ENCODE measurements around the gene LIX1L.
"Not testable (repeated sequence)": the region's sequence is repeated elsewhere in the genome, so short reads cannot be mapped to it uniquely, and the experiment has no call there.

The LIX1L gene

DNA sequence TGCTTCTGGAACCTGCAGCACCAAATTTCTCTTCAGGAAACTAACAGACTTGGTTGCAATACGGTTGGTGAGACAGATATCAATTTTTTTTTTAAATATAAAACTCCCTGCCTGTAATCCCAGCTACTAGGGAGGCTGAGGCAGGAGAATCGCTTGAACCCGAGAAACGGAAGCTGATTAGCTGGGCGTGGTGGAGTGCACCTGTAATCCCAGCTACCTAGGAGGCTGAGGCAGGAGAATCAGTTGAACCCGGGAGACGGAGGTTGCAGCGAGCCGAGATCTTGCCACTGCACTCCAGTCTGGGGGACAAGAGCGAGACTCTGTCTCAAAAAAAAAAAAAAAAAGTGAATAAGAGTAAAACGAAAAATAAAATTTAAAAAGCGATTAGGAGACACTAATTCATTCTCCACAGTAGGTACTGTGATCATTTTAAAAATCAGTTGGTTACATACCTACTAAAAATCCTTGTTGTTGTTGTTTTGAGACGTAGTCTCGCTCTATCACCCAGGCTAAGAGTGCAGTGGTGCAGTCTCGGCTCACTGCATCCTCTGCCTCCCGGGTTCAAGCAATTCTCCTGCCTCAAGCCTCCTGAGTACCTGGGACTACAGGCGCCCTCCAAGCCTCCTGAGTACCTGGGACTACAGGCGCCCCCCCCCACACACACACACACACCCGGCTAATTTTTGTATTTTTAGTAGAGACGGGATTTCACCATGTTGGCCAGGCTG is 29.7 kb downstream of the LIX1L start:
- no peak for DNase-seq

DNA sequence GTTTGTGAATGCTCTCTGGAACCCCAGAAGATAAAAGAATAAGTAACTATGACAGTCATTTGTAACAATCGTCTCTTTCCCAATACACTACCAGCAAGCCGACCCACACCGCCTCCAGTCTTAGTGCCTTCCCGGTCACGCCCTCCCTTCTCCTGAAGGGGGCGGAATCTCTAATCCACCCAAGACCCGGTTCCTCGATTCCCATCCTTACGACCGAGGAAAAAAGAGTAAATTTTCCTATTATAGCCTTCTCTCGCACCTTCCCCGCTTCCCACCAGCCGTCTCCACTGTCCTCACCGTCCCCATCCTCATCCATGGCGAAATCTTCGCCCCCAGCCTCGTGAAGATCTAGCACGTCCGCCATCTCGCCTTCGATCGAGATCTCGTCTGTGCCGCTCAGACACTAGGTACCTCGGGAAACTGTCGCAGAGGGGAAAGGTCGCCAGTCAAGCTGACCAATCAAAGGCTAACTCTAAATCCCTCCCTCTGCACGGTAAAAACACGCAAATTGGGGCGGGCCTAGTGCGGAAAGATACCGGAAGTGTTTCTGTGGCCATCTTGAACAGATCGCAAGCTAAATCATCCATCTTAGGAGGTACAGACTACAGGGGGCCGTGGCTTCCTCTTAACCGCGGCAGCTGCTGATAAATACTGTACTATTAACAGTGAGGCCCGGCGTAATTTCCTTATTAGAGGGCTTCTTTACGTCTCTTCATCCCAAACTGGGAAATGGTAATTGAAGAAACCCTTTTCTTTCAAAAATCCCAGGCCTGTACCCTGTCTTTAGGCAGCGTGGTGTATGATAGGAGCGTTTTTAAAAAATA is 30.5 kb downstream of the LIX1L start, which contains the start of gene RBM8A:
Gene RBM8A (minus strand): TSS at position 422 of the 824 bp plus-strand sequence. CDS start 58 bp downstream, at position 364.
- DNase-seq: peak; percentile 100

DNA sequence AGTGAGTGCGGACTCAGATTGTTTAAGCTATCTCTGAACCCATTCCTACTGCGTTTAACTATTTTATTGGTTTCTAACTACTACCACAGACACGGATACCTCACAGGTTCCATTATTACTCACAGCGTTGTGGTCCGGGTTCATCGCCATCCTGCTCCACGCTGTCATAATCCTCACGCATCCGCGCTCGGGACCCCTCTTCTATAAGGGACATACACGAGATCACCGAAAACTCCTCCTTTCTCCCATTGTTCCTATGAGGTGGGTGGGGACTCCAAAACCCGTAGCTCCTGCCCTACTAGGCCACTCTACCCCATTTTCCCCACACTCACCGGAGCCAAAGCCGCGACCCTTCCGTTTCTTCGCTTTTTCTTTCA is 31.1 kb downstream of the LIX1L start:
- no peak for DNase-seq

DNA sequence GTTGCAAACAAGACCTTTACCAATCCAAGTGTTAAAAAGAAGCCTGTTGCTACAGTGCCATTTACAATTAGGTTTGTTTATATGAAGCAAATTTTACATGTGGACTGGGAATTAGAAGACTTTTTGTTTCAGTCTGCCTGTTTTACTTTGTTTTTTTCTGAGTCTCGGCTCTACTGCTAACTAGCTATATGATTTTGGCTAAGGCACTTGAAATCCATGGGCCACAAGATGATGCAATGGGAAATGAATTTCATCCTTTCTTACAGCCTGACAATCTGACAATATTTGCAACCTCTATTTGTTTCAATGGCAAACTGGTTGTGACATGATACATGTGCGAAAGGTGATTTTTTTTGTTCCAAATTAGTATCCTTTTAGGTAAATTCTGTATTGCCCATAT is 35.6 kb downstream of the LIX1L start:
- DNase-seq: no peak

DNA sequence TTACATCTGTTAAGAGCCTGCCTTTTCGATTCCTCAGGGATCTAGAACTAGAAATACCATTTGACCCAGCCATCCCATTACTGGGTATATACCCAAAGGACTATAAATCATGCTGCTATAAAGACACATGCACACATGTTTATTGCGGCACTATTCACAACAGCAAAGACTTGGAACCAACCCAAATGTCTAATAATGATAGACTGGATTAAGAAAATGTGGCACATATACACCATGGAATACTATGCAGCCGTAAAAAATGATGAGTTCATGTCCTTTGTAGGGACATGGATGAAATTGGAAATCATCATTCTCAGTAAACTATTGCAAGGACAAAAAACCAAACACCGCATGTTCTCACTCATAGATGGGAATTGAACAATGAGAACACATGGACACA is 37.5 kb downstream of the LIX1L start:
- not testable (repeated sequence) for DNase-seq

DNA sequence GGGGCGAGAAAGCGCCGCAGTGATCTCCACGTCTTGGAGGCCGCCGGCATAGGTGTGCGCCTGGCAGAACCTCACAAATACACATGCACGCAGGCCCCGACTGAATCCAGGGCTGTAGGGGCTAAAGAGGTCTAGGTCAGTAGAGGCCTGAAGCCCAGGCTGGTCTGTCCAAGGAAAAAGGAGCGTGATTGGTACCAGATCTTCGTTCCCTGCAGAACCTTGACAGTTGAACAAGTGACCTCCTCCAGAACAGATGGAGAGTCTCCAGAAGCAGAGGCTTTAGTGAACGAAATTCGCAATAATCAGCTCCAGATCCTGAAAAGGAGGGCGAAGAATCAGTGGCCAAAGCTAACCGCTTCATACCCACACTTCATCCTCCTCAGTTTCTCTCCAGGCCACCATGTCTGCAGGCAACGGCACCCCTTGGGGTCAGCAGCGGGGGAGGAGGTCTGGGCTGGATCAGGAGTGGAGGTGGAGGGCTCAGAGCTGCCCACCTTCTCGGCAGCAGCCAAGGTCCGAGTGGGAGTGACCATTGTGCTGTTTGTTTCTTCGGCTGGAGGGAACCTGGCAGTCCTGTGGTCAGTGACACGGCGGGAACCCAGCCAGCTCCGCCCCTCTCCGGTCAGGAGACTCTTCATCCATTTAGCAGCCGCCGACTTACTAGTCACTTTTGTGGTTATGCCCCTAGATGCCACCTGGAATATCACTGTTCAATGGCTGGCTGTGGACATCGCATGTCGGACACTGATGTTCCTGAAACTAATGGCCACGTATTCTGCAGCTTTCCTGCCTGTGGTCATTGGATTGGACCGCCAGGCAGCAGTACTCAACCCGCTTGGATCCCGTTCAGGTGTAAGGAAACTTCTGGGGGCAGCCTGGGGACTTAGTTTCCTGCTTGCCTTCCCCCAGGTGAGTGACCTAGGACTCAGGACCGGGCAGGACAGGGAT is 38.6 kb downstream of the LIX1L start:
- DNase-seq: no peak

DNA sequence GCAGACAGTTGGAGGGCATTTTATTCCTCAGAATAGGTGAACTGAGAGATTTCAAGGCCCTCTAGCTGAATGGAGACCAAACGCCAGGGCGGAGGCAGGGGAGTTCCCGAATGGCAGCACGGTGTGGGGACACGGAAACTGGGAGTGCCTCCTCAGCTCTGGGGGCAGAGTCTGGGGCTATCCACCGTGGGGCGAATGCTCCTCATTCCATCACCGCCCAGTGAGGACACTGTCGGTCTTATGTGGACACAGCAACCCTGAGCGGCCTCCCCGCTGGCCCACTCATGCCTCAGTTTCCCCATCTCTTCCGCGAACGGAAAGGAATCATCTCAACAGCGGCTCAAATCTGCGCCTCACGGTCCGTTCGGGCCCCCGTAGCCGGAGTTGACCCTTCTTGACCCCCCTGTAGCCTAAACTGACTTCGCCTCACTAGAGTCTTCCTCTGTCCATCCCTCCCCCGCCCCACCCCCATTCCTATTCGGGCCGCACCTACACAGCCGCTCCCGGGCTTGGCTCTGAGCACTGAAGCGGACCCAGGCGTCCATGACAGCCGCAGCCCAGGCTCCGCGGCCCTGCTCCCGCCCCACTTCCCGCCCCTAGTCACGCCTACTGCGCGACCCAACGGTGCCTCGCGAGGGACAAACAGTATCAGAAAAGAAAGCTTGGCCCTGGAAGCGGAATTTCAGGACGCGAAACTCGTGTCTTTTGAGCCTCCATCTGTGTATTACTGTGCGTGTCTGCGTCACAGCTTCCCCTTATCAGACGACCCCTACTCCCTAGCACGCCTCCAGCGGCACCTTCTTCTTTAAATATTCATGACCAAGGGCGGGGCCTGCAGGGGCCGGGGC is 39.4 kb downstream of the LIX1L start, which contains the start of gene PEX11B:
Gene PEX11B (minus strand): TSS at position 574 of the 848 bp plus-strand sequence. CDS start 29 bp downstream, at position 545.
- DNase-seq: peak; percentile 59

DNA sequence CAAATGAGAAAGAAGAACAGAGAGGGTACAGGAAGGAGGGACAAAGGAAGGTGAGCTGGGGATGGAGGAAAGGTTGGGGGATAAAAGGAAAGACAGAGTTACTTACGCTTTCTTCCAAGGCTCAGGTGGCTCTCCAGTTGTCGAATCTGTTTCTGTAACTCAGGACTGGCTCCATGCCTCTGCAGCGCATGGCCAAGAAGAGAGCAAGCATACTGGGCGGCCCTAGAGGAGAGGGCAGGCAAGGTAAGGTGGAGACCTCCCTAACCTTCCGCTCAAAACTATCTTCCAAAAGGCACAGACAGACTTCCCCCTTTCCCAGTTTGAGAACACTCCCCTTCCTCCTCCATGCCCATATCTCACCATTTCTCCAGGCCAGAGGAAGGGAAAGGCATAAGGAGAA is 40.2 kb downstream of the LIX1L start:
- DNase-seq: no peak

DNA sequence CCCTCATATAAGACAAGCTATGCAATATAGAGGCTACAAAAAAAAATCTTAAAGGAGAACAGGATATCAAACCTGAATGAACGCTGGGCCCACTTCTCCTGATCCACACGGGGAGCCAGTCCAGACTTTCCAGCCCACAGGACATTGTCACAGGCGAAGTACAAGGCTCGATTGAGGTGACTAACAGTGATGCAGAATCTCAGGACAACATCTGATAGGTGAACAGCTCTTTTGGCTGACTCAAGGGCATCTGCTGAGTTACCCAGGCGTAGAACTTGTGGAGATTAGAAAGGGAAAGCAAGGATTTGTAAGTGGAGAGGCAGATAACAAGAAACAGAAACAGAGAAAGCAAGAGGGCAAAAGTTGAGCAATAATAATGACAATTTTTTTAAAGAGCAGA is 41.1 kb downstream of the LIX1L start:
- no peak for DNase-seq

DNA sequence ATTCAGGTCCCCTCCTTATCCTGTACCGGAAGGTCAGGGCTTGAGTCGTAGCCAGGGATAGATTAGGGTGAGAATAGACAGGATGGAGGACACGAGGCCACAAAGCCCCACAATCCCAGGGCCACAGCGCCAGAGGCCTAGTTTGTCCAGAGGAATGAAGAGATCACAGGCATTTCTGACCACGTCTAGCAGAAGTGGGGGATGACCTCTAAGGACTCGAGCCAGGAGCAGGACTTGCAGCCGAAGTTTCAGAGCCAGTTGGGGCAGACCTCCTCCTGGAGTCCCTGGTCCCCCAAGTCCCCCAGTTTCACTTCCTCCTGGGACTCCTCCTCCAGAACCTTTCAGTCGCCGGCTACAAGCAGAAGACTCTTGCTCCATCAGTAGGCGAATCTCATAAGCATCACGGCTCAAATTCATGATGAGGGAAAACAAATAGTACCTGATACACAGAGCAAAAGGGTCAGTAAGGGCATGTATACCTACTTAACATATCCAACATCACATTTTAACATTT is 45.6 kb downstream of the LIX1L start:
- no peak for DNase-seq

DNA sequence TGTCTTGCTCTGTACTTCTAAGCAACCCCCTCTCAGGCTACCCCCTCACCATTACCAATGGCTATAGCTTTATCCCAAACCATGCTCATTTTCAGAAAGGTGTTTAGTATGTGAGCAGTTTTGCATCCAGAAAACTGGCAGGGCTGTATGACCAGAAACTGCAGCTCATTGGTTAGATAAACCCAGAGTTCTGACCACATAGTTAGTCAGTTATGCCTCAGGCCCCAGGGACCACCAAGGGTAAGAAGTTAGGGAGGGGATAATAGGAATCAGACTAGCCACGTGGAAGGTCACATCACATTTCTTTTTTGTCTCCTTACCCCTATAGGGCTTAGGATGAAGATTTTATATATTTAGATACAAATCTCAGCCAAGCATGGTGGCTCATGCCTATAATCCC is 49.2 kb downstream of the LIX1L start:
- no peak for DNase-seq

DNA sequence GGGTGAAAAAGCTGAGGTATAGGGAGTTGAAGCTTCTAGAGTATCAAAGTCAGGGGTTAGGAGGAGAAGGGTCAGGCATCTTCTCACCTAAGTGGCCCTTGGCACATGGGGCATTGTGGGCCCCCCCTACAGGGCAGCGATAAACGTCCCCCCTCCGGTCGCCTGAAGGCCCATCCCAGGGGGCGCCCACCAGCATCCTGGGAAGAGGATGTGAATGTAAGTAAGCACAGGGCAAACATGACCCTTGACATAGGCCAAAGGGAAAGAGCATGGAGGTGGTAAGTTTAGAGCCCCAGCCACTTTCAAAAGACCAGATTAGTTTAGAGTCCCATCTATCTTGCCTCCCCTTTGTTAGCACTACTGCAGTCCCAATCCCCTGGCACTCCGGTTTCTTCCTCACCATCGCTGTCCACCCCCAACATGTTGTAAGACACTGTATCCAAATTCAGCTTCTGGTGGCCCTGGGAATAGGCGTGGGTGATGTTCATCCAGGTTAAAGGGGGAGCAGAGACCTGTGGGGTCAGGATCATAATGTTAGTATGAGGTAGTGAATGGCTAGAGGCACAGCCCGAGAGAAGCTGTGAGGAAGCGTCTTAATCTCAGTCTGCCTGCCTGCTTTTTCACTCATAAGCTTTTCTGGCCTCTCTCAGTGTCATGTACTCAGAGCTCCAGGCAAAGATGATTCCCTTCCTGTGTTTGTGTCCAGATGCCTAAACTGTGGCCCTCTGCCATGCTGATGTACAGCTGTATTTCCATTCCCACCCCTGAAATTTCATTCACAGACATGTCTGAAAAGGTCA is 50.7 kb downstream of the LIX1L start:
- no peak for DNase-seq

DNA sequence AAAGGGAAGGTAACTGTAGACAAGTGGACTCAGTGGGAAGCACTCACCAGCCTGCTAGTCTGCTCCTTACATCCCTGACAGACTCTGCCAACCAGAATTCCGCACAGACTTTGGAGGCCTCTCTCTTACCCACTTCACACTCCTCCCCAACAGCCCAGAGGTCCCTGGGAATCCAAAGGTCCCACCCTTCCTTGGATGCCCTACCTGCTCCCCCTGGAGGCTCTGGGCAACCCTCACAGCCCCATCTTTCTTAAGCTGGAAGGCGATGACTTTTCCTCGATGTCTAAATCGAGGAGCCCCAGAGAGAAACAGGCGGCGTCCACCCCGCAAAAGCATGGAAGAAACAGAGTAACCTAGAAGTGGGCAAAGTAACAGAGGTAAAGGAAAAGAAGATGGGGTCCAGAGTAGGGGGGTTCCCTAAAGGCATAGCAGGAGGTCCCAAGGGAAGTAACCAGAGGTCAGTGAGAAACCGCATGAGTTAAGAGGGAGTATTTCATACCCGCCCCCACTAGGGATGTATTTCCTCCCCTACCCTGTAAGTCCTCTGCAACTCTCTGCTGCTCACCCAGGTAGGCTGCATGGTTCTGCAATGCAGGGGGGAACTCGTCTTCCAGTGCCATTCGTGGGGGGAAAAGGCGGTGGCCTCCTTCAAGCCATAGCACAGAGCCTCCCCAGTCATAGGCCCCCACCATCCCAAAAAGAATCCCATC is 56.4 kb downstream of the LIX1L start:
- DNase-seq: no peak

DNA sequence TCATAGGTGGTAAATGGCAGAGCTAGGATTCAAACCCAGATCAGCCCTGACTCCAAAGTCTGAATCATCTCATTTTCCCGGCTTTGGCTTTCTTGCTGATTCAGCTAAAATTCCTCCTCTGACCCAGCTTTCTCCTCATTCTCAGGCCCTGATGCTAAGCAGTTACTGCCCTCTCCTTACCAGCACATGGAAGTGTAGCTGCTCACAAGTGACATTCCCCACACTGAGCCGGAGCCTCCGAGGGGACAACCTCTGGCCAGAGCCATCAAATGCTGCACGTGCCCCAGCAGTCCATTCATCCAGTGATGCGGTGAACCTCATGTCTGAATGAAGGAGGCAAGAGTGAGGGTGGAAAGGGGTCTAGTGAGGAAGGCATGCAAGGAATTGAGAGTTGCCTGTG is 59.1 kb downstream of the LIX1L start:
- no peak for DNase-seq

DNA sequence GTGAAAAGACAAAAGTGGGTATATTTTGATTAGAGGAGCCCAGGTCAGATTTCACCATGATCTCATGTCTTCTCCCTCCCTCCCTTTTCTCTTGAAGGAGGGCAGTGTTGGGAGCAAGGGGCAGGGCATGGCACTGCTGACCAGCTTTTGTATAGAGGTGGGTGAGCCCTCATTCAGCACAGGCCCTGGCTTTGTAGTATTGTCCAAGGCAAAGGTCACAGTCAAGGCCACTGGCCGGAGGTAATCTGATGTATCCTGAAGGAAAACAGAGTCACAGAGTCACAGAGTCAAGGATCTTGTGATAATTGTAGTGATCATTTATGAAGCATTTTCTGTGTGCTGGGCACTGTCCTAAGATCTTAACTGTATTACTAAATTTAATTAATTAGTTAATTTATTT is 59.8 kb downstream of the LIX1L start:
- no peak for DNase-seq

DNA sequence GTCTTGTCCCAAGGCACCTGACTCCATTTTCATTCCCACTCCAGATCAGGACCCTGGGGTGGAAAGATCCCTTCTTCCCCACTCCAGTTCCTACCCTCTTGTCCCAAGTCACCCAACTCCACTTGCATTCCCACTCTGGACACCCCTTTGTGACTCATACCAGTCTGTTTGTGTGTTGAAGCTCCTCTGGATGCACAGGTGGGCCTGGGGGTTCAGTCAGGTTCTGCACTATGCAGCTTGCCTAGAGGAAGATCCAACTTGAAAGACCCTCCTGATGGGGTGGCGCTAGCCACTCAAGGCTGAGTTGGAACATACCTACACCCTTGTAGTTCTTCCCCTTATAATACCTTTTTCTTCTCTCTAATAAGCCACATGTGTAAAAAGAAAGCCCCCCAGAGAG is 62.3 kb downstream of the LIX1L start:
- DNase-seq: no peak

DNA sequence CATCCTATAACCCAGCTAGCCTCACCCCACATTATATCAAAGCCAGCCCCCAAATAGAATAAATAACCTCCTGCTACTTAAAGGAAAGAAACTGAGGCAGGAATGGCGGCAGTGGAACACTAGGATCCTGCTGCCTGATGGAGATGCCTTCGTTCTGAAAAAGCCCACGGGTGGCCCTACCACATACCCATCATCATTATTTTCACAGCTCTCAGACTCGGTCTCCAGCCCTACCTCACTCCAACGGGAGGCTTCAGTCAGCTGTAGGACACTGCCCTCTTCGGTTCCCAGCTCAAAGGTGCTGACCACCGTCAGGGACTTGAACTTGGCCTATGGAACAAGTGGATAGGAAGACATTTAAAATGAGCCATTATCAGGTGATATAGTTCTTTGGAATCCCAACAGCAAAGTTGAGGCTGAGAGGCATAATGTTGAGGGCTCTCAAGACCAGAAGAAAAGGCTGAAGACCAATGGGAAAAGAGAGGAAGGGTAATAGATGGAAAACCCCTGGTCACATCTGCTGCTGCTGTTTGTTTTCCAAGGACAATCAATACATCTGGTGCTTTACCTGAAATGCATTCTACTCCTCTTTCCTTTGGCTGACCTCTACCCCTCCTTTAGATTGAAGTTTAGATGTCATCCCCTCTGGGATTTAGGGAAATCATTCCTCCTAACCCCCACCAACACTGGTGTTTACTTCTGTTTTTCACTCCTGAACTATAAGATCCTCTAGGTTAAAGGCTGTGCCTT is 64.3 kb downstream of the LIX1L start:
- DNase-seq: no peak

DNA sequence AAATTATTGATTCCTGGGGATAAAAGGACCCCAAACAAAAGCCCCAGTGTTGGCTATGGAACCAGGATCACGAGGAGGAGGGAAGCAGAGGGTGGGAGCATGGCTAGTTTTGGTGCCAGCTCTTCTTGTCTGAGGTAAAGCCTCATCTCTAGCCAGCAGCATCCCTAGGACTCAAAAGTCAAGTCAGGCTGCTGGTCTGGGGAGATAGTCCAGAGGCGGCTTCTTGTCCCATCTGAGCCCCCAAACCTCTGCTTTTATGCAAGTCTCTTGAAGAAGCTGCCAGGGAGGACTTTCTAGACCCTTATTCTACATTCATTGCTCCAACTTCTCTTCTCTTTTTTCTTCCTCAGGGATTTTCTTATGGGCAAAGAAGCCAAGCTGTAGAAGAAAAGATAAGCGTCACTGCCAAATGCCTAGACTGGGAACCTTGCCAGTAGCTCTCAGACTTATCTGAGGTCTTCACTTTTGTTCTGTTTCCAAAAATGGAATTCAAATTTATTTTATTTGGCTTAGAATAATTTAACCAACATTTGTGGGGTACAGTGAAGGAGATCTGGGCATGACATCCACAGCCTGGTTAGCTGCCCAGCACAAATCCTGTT is 65.2 kb downstream of the LIX1L start:
- no peak for DNase-seq
